A673 (cell line): ENCODE measurements around the gene TTLL3. TPM values are rescaled to one million over a fixed set of nuclear protein-coding genes. Genes with fewer than 3 reads are reported as not detected.

ENCODE experiments used
- BruUV-seq: library from RNA; stranded (reverse); fragments of 400-500 nt; replicated peaks from 2 replicates; lab custom pipeline; 2021; lab: Mats Ljungman, UMichigan
- CTCF ChIA-PET: fragments of 300-600 bp; sonication (Branson Sonifier 250); formaldehyde crosslinking; loops from one replicate; lab custom pipeline; 2022; ENCODE audit warnings: antibody characterized with exemption; lab: Charles Lee
- POLR2A ChIA-PET: fragments of 300-600 bp; sonication (Branson Sonifier 250); formaldehyde crosslinking; loops from one replicate; lab custom pipeline; 2022; ENCODE audit warnings: antibody characterized with exemption; ENCODE audit not compliant: low non-redundant PET; lab: Charles Lee
- DNase-seq: peaks from one replicate; pipeline ENCODE4 v3.0.0-alpha.2; 2015; ENCODE audit warnings: low spot score
- H3K27ac ChIP-seq: fragments of 200-600 bp; sonication (generic); 2 replicates; pipeline ENCODE4 v1.5.1; 2016; ENCODE audit warnings: mixed run types, low read depth, mild to moderate bottlenecking, mixed read lengths, antibody characterized with exemption, low read length; ENCODE audit not compliant: poor library complexity, severe bottlenecking
- H3K27me3 ChIP-seq: fragments of 200-600 bp; sonication (generic); replicated peaks from 2 replicates; pipeline ENCODE4 v1.6.1; 2017; ENCODE audit warnings: mixed run types, low read depth, mild to moderate bottlenecking, mixed read lengths, antibody characterized with exemption, low read length; ENCODE audit not compliant: insufficient read depth, poor library complexity
- H3K36me3 ChIP-seq: fragments of 200-600 bp; sonication (generic); 2 replicates; pipeline ENCODE4 v1.6.1; 2016; ENCODE audit warnings: mixed run types, mild to moderate bottlenecking, mixed read lengths, antibody characterized with exemption, low read length; ENCODE audit not compliant: insufficient read depth, poor library complexity, severe bottlenecking
- H3K4me1 ChIP-seq: fragments of 200-600 bp; sonication (generic); 2 replicates; pipeline ENCODE4 v1.6.1; 2017; ENCODE audit warnings: mixed run types, mild to moderate bottlenecking, mixed read lengths, antibody characterized with exemption, low read length; ENCODE audit not compliant: insufficient read depth, poor library complexity, severe bottlenecking
- H3K4me3 ChIP-seq: fragments of 200-600 bp; sonication (generic); 2 replicates; pipeline ENCODE4 v1.5.1; 2016; ENCODE audit warnings: low read depth, mixed run types, mild to moderate bottlenecking, mixed read lengths, low read length; ENCODE audit not compliant: poor library complexity, severe bottlenecking
- H3K9me3 ChIP-seq: fragments of 200-600 bp; sonication (generic); 2 replicates; pipeline ENCODE4 v1.6.1; 2016; ENCODE audit warnings: mixed run types, low read depth, mild to moderate bottlenecking, mixed read lengths, antibody characterized with exemption, low read length; ENCODE audit not compliant: poor library complexity, severe bottlenecking
- CTCF ChIP-seq: fragments of 300-800, 200-600 bp; sonication (generic); conservative IDR thresholded peaks from 2 replicates; pipeline ENCODE4 v1.5.1; 2017; ENCODE audit warnings: low read depth, mild to moderate bottlenecking, antibody characterized with exemption, low read length, moderate library complexity, mixed read lengths
- EZH2 ChIP-seq: fragments of 200-600 bp; sonication (generic); IDR thresholded peaks from 2 replicates; pipeline ENCODE4 v1.6.1; 2017; ENCODE audit warnings: borderline replicate concordance, low read depth, mild to moderate bottlenecking, mixed read lengths, antibody characterized with exemption, low read length; ENCODE audit not compliant: poor library complexity, severe bottlenecking
- intact Hi-C: fragments of 100-400 bp; cut with micrococcal nuclease; formaldehyde crosslinking; loops from one replicate; pipeline ENCODE4 v1.10.0; 2022; ENCODE audit not compliant: unreplicated experiment
- total RNA-seq: library from RNA; stranded (reverse); gene quantifications from 2 replicates; pipeline ENCODE4 v1.2.3, GENCODE V29; 2021

TTLL3 gene
- total RNA-seq, 1 experiment from 2014 or later: 6.7 TPM

- Histone ChIP-seq H3K27ac (no peak overlapping the region), H3K36me3 (no peaks in the 10 kb centered on the region), H3K4me1 (no peaks in the 10 kb centered on the region), H3K4me3 (no peak overlapping the region), H3K27me3 (no peaks in the 10 kb centered on the region), H3K9me3 (no peaks in the 10 kb centered on the region)
- ChIA-PET CTCF (no interaction called here), POLR2A (no interaction called here)
- DNase-seq: no peak
- intact Hi-C loops: no loop called here
- TF ChIP-seq CTCF (no peak), EZH2 (no peak)
- no TSS peak for BruUV-seq
These were observed 10.5 kb downstream of the TTLL3 start for GRCh38 chr3:9820543-9820942.

GRCh38 chr3:9820946-9821345 is 10.9 kb downstream of the TTLL3 start:
- intact Hi-C loops: no loop called here
- H3K36me3 ChIP-seq: no peaks in the 10 kb centered on the region
- no TSS peak for BruUV-seq
- peak; percentile 52 for DNase-seq
- H3K27ac ChIP-seq: no peak overlapping the region
- no peaks in the 10 kb centered on the region for H3K27me3 ChIP-seq
- TF ChIP-seq CTCF (peak; percentile 50), EZH2 (no peak)
- POLR2A ChIA-PET: no interaction called here
- H3K4me3 ChIP-seq: no peak overlapping the region
- CTCF ChIA-PET: no interaction called here
- H3K9me3 ChIP-seq: no peaks in the 10 kb centered on the region
- no peaks in the 10 kb centered on the region for H3K4me1 ChIP-seq

- CTCF ChIA-PET: no interaction called here
- TF ChIP-seq CTCF (no peak), EZH2 (no peak)
- Histone ChIP-seq H3K36me3 (no peaks in the 10 kb centered on the region), H3K4me1 (no peaks in the 10 kb centered on the region), H3K4me3 (no peak overlapping the region), H3K27ac (no peak overlapping the region), H3K9me3 (no peaks in the 10 kb centered on the region), H3K27me3 (no peaks in the 10 kb centered on the region)
- intact Hi-C loops: no loop called here
- no TSS peak for BruUV-seq
- DNase-seq: no peak
- POLR2A ChIA-PET: no interaction called here
These were observed 15.5 kb downstream of the TTLL3 start for GRCh38 chr3:9825451-9826040.
